ENCODE data around the gene NRXN3.

DNA sequence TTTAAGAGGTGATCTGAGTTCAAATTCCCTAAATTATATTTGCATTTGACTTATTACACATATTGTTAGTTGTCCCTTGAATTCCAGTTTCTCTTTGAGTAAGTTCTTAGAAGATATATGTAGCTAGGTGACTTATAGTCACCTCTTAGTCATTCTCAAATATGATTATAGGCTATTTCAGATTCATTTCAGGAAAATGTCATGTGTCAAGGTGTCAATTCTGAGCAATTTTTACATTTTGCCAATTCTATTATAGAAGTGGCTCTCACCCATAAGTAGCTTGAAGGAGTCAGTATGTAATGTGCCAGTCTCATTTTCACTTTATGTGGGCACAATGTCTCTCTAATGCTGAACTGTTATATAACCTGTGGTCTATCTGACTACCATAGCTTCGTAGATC, 1417.7 kb downstream of the NRXN3 start:
- TF ChIP-seq, protein P1, sequence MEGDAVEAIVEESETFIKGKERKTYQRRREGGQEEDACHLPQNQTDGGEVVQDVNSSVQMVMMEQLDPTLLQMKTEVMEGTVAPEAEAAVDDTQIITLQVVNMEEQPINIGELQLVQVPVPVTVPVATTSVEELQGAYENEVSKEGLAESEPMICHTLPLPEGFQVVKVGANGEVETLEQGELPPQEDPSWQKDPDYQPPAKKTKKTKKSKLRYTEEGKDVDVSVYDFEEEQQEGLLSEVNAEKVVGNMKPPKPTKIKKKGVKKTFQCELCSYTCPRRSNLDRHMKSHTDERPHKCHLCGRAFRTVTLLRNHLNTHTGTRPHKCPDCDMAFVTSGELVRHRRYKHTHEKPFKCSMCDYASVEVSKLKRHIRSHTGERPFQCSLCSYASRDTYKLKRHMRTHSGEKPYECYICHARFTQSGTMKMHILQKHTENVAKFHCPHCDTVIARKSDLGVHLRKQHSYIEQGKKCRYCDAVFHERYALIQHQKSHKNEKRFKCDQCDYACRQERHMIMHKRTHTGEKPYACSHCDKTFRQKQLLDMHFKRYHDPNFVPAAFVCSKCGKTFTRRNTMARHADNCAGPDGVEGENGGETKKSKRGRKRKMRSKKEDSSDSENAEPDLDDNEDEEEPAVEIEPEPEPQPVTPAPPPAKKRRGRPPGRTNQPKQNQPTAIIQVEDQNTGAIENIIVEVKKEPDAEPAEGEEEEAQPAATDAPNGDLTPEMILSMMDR (IDR thresholded peaks at IDR 0.05; ENCODE audit: low read depth, low read length, missing input control), result no peak
- TF ChIP-seq YY1 (IDR thresholded peaks at IDR 0.05), result no peak
- TF ChIP-seq, protein P2, sequence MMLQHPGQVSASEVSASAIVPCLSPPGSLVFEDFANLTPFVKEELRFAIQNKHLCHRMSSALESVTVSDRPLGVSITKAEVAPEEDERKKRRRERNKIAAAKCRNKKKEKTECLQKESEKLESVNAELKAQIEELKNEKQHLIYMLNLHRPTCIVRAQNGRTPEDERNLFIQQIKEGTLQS (IDR thresholded peaks at IDR 0.05), result no peak
- TF ChIP-seq TAF1 (conservative IDR thresholded peaks at IDR 0.05), result no peak
- no peak for TF ChIP-seq JUND (IDR thresholded peaks at IDR 0.05)
- no peak for TF ChIP-seq GABPA (IDR thresholded peaks at IDR 0.05 in 1 of 2, conservative IDR thresholded peaks at IDR 0.05 in 1 of 2)
- TF ChIP-seq, protein P3, sequence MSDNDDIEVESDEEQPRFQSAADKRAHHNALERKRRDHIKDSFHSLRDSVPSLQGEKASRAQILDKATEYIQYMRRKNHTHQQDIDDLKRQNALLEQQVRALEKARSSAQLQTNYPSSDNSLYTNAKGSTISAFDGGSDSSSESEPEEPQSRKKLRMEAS (IDR thresholded peaks at IDR 0.05), result no peak
- no peak for TF ChIP-seq HNF4G (IDR thresholded peaks at IDR 0.05)
- TF ChIP-seq, protein P4, sequence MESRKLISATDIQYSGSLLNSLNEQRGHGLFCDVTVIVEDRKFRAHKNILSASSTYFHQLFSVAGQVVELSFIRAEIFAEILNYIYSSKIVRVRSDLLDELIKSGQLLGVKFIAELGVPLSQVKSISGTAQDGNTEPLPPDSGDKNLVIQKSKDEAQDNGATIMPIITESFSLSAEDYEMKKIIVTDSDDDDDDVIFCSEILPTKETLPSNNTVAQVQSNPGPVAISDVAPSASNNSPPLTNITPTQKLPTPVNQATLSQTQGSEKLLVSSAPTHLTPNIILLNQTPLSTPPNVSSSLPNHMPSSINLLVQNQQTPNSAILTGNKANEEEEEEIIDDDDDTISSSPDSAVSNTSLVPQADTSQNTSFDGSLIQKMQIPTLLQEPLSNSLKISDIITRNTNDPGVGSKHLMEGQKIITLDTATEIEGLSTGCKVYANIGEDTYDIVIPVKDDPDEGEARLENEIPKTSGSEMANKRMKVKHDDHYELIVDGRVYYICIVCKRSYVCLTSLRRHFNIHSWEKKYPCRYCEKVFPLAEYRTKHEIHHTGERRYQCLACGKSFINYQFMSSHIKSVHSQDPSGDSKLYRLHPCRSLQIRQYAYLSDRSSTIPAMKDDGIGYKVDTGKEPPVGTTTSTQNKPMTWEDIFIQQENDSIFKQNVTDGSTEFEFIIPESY (IDR thresholded peaks at IDR 0.05), result no peak
- TF ChIP-seq RAD21 (IDR thresholded peaks at IDR 0.05), result no peak
- TF ChIP-seq, protein P5, sequence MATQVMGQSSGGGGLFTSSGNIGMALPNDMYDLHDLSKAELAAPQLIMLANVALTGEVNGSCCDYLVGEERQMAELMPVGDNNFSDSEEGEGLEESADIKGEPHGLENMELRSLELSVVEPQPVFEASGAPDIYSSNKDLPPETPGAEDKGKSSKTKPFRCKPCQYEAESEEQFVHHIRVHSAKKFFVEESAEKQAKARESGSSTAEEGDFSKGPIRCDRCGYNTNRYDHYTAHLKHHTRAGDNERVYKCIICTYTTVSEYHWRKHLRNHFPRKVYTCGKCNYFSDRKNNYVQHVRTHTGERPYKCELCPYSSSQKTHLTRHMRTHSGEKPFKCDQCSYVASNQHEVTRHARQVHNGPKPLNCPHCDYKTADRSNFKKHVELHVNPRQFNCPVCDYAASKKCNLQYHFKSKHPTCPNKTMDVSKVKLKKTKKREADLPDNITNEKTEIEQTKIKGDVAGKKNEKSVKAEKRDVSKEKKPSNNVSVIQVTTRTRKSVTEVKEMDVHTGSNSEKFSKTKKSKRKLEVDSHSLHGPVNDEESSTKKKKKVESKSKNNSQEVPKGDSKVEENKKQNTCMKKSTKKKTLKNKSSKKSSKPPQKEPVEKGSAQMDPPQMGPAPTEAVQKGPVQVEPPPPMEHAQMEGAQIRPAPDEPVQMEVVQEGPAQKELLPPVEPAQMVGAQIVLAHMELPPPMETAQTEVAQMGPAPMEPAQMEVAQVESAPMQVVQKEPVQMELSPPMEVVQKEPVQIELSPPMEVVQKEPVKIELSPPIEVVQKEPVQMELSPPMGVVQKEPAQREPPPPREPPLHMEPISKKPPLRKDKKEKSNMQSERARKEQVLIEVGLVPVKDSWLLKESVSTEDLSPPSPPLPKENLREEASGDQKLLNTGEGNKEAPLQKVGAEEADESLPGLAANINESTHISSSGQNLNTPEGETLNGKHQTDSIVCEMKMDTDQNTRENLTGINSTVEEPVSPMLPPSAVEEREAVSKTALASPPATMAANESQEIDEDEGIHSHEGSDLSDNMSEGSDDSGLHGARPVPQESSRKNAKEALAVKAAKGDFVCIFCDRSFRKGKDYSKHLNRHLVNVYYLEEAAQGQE (IDR thresholded peaks at IDR 0.05), result no peak
- TF ChIP-seq SP1 (IDR thresholded peaks at IDR 0.05), result no peak
